ENCODE results near the gene NEU4.

GRCh38 chr2:241842067-241842415, 33.0 kb downstream of the NEU4 start:
- TF ChIP-seq TAF1 (IDR thresholded peaks at IDR 0.05; ENCODE audit: borderline replicate concordance, insufficient read depth, low read length) (no peak), POLR2AphosphoS5 (IDR thresholded peaks at IDR 0.05; ENCODE audit: low read depth, low read length) (no peak), REST (IDR thresholded peaks at IDR 0.05; ENCODE audit: insufficient read depth in 1 of 2, low read depth in 2 of 2, low read length in 2 of 2) (no peak)

Measured in PFSK-1 (cell line).